Upper lobe of left lung (tissue), 4 donors: ENCODE results near the gene PLCXD1.

Experiments used
- EP300 ChIP-seq, 4 donors: sonication (generic); formaldehyde crosslinking; IDR thresholded peaks; one replicate each; pipeline ENCODE4 v1.5.1; 2017; ENCODE audit warnings: antibody characterized with exemption in 4 of 4, control low read depth in 2 of 4
- TF ChIP-seq, protein P1 (sequence below), 6 experiments: fragments of 450-650 bp in 4 of 6; fragments of 200-600 bp in 2 of 6; sonication (generic) in 2 of 6; IDR thresholded peaks; one replicate each; pipeline ENCODE4 v1.5.1; 2016 to 2019; ENCODE audit warnings: antibody characterized with exemption in 6 of 6

GRCh38 chrX:349196-349595 is 68.0 kb downstream of the PLCXD1 start:
- TF ChIP-seq, protein P1, sequence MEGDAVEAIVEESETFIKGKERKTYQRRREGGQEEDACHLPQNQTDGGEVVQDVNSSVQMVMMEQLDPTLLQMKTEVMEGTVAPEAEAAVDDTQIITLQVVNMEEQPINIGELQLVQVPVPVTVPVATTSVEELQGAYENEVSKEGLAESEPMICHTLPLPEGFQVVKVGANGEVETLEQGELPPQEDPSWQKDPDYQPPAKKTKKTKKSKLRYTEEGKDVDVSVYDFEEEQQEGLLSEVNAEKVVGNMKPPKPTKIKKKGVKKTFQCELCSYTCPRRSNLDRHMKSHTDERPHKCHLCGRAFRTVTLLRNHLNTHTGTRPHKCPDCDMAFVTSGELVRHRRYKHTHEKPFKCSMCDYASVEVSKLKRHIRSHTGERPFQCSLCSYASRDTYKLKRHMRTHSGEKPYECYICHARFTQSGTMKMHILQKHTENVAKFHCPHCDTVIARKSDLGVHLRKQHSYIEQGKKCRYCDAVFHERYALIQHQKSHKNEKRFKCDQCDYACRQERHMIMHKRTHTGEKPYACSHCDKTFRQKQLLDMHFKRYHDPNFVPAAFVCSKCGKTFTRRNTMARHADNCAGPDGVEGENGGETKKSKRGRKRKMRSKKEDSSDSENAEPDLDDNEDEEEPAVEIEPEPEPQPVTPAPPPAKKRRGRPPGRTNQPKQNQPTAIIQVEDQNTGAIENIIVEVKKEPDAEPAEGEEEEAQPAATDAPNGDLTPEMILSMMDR (IDR thresholded peaks at IDR 0.05), result no peak
- TF ChIP-seq EP300 (IDR thresholded peaks at IDR 0.05), result no peak
